22Rv1 (cell line): ENCODE measurements around the gene BCAS4.

ENCODE experiments used
- H3K27ac ChIP-seq: fragments of 450-650 bp; 2 replicates; pipeline ENCODE4 v1.5.1; 2017
- CTCF ChIP-seq: fragments of 450-650 bp; IDR thresholded peaks from 2 replicates; pipeline ENCODE4 v1.5.1; 2017; ENCODE audit warnings: mild to moderate bottlenecking
- ZFX ChIP-seq: fragments of 450-650 bp; IDR thresholded peaks from 2 replicates; pipeline ENCODE4 v1.6.1; 2017; ENCODE audit warnings: antibody characterized with exemption, borderline replicate concordance

Gene BCAS4

GRCh38 chr20:50783390-50783789 lies 11.5 kb upstream of the BCAS4 start:
- H3K27ac ChIP-seq, result no peak overlapping the region
- TF ChIP-seq CTCF (no peak), ZFX (no peak)

DNA sequence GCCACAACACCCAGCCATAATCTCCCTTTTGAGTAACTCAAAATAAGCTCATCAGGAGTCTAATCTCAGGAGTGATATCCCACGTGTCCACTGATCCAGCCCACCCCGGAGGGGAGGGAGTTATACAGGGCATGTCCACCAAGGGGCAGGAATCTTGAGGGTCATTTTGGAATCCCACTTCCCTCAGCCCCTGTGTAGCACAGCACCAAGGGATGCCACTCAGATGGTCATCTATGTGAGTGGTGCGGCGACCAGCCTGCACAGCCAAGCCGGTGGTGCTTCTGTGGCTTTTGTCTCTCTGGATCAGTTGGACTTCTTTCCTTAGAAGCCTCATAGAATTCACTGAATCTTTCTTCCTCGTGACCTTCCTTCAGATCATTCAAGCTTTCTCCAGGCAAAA lies 11.0 kb upstream of the BCAS4 start:
- TF ChIP-seq CTCF, result no peak
- no peak for TF ChIP-seq ZFX
- no peak overlapping the region for H3K27ac ChIP-seq

DNA sequence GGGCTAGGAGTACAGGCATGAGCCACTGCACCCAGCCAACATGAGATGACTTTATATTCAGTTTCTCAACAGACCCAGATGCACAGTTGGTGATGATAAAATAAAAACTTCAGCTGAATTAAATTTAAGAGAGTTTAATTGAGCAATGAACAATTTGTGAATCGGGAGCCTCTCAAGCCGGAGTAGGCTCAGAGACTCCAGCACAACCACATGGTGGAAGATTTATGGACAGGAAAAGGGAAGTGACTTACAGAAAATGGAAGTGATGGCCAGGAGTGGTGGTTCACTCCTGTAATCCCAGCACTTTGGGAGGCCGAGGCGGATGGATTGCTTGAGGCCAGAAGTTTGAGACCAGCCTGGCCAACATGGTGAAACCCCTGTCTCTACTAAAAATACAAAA lies 10.4 kb upstream of the BCAS4 start:
- H3K27ac ChIP-seq, result no peak overlapping the region
- TF ChIP-seq ZFX (no peak), CTCF (no peak)

DNA sequence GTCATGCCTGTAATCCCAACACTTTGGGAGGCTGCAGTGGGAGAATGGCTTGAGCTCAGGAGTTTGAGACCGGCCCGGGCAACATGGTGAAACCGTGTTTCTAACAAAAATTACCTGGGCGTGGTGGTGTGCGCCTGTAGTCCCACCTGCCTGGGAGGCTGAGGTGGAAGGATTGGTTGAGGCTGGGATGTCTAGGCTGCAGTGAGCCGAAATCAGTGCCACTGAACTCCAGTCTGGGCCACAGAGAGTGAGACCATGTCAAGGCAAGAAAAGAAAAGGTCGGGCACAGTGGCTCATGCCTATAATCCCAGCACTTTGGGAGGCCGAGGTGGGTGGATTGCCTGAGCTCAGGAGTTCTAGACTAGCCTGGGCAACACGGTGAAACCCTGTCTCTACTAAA lies 8.2 kb upstream of the BCAS4 start:
- no peak for TF ChIP-seq CTCF
- no peak for TF ChIP-seq ZFX
- H3K27ac ChIP-seq, result no peak overlapping the region

- no peak overlapping the region for H3K27ac ChIP-seq
- no peak for TF ChIP-seq ZFX
- TF ChIP-seq CTCF, result no peak
These were observed 7.7 kb upstream of the BCAS4 start for GRCh38 chr20:50787181-50787580.

DNA sequence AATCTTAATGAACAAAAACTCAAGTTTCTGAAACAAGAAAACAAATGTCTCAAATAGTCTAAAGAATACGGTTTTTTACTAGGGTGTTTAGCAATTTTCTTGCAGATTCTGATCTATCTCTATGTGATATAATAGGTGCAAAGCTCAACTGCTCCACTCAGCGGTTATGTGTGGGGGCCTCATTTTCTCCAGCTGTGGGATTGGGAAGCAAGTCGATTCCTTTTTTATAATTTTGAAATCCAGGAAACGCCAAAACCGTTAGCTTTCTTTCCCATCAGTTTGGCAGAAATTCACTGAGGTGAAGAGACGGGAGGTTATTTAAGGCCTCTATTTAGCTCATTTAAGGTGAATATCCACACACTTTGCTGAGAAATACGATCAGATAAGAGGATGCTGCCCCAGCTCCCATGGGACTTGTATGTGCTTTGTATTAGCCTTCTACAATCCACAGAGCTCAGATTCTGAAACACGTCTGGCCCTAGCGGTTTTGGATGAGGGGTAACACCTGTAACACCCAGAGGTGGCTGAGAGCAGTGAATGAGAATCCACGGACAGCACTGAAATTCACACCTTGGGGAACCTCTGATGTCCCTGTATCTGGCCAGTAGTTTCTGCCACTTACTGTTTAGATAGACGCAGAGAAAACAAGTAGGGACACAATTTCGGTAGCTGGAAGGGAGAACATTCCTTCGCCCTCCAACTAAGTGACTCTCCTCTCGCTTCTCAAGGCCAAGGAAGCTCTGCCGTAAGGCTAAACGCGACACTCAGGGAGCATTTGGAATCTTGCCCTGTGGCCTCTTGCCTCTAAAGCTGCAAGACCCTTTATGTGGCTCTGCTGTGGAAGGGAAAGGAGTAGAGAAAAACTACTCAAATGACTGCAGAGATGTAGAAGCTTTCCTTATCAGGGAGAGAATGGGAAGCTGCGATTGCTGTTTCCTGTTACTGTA lies 6.5 kb upstream of the BCAS4 start:
- TF ChIP-seq ZFX (no peak), CTCF (no peak)
- no peak overlapping the region for H3K27ac ChIP-seq

- no peak for TF ChIP-seq CTCF
- TF ChIP-seq ZFX, result no peak
- peak overlapping the region; percentile 65 for H3K27ac ChIP-seq
These were observed 4.8 kb upstream of the BCAS4 start for GRCh38 chr20:50789968-50790650.
